Measurements from ENCODE around the gene TAOK3.

DNA sequence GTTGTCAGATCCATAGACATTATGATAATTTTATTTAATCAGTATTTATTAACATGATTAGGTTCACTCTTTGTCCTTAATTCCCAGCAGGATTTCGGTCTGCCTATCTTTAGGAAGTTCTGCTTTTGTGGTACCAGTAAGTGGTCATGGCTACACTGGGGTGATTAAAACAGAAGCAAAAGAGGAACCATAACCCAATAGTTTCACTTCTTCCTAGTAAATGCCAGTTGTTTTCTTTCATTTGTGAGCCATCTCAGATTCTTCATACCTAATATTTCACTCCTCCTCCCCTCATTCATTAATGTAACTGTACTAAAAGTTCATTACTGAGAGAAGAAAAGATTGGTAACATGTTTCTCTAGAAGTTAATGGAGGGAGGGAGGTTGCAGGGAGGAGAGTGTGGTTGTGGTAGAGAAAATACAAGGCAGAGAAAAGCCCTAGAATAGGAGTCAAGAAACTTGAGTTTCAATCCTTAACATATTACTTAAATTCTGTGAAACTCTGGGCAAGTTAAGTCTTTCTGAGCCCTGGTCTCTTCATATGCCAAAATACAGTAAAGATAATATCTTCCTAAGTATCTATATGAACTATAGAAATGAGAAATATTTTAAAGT is 135.5 kb downstream of the TAOK3 start:
- no peak for TF ChIP-seq POLR2AphosphoS5 (IDR thresholded peaks at IDR 0.05; ENCODE audit: insufficient read depth, low read depth, low read length)
- no peak for TF ChIP-seq EZH2 (IDR thresholded peaks at IDR 0.05; ENCODE audit: borderline replicate concordance, low read depth, low read length, severe bottlenecking)
- TF ChIP-seq, protein P1, sequence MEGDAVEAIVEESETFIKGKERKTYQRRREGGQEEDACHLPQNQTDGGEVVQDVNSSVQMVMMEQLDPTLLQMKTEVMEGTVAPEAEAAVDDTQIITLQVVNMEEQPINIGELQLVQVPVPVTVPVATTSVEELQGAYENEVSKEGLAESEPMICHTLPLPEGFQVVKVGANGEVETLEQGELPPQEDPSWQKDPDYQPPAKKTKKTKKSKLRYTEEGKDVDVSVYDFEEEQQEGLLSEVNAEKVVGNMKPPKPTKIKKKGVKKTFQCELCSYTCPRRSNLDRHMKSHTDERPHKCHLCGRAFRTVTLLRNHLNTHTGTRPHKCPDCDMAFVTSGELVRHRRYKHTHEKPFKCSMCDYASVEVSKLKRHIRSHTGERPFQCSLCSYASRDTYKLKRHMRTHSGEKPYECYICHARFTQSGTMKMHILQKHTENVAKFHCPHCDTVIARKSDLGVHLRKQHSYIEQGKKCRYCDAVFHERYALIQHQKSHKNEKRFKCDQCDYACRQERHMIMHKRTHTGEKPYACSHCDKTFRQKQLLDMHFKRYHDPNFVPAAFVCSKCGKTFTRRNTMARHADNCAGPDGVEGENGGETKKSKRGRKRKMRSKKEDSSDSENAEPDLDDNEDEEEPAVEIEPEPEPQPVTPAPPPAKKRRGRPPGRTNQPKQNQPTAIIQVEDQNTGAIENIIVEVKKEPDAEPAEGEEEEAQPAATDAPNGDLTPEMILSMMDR (IDR thresholded peaks at IDR 0.05; ENCODE audit: extremely low read depth in 1 of 2, insufficient read depth in 1 of 2, low read depth in 1 of 2, low read length in 2 of 2) = no peak
- TF ChIP-seq POLR2A (IDR thresholded peaks at IDR 0.05; ENCODE audit: low read depth, low read length) = no peak
- no peak for TF ChIP-seq FOS (IDR thresholded peaks at IDR 0.05; ENCODE audit: borderline replicate concordance, insufficient read depth, low read length)
- TF ChIP-seq GATA2 (IDR thresholded peaks at IDR 0.05; ENCODE audit: insufficient read depth, insufficient read length, low read depth, low read length) = no peak

All from endothelial cell of umbilical vein (primary cell).